ENCODE data around the gene OSBPL9.

OSBPL9 gene, protein sequence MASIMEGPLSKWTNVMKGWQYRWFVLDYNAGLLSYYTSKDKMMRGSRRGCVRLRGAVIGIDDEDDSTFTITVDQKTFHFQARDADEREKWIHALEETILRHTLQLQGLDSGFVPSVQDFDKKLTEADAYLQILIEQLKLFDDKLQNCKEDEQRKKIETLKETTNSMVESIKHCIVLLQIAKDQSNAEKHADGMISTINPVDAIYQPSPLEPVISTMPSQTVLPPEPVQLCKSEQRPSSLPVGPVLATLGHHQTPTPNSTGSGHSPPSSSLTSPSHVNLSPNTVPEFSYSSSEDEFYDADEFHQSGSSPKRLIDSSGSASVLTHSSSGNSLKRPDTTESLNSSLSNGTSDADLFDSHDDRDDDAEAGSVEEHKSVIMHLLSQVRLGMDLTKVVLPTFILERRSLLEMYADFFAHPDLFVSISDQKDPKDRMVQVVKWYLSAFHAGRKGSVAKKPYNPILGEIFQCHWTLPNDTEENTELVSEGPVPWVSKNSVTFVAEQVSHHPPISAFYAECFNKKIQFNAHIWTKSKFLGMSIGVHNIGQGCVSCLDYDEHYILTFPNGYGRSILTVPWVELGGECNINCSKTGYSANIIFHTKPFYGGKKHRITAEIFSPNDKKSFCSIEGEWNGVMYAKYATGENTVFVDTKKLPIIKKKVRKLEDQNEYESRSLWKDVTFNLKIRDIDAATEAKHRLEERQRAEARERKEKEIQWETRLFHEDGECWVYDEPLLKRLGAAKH

DNA sequence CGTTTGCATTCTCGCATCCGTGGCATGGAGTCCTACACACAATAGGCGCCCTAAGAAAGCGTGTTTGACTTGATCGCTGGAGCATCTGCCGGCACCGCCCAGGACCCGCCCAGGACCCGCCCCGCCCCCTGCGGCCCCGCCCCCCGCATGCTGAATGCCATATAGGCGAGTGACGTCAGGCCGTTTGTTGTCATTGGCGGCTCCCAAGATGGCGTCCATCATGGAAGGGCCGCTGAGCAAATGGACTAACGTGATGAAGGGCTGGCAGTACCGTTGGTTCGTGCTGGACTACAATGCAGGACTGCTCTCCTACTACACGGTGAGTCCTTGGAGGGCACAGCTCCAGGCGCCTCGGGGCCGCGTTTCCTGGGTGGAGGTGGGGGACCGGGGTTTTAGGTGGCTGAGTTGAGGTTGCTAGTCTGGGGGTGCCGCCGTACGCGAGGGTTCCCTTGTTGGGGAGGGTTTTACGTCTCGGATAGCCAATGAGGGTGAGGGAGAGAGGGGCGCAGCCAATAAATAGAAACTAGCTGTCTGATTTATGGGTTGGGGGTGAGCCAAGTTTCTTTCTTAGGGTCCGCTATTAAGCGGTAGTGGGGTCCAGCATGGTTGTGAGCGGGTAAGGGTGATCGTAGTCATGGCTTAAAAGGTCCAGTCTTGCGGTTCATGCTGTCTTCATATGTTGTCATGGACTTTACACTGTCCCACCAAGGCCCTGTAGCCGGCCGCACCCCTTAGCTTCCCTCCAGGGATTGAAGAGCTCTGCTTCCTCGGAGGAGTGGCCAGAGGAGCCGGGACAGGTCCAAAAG, at the start of gene OSBPL9:
TSS of gene OSBPL9 (plus strand) at position 190 of the 806 bp plus-strand sequence. CDS start at position 209, 19 bp downstream.
- DNase-seq: peak; percentile 88

DNA sequence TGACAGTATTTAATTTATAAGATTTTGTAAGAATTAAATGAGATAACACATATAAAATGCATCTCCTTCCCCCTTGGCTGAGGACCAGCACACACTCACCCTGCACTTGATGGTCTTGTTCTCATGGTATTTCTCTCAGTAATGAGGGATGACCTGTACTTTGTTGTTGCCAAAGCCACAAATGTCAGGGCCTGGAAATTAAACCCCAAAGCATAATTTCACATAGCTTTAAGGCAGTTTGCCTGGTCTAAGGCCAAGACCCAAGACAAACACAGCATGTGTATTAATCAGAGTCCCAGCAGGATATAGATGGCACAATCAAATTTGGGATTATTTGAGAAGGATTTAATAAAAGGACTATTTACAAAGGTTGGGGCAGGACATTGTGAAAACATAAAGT, 49.2 kb upstream of the OSBPL9 start:
- DNase-seq: no peak

DNA sequence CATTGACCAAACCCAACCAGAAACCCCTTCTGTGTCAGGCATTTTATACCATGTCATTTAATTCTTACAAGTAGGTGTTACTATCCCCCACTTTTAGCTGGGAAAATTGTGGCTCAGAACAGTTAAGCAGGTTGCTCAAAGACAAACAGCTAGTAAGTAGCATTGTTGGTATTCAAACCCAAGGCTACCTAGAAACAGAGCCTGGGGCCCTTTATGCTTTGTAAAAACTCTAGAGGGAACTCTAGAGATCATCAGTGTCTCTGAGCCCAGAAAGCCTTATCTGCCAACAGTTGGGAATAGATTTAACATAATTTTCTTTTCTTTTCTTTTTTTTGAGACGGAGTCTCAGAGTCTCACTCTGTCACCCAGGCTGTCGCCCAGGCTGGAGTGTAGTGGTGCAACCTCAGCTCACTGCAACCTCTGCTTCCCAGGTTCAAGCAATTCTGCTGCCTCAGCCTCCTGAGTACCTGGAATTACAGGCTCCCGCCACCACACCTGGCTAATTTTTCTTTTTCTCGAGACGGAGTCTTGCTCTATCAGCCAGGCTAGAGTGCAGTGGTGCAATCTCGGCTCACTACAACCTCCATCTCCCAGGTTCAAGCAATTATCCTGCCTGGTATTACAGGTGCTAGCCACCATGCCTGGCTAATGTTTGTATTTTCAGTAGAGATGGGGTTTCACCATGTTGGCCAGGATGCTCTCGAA, 48.5 kb upstream of the OSBPL9 start:
- no peak for DNase-seq

GRCh38 chr1:51569284-51570062, 47.4 kb upstream of the OSBPL9 start:
- DNase-seq: peak; percentile 60

- DNase-seq: no peak
These were observed 46.7 kb upstream of the OSBPL9 start for GRCh38 chr1:51570063-51570710.

DNA sequence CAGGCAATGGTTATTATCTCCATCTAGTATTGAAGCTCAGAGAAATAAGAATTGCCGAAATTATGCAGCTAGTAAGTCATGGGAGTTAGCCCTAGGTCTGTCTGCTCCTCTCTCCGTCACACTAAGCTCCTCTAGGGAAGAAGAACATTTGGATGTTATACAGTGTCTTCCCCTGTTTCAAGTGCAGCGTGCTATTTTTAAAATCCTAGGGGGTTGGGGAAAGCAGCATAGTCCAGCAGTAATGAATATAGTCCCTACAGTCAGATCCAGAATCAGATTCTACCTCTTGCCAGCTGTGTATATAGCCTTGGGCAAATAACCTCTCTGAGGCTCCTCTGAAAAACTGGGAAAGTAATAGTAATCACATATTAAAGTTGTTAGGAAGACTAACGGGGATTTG, 44.5 kb upstream of the OSBPL9 start:
- DNase-seq: no peak

DNA sequence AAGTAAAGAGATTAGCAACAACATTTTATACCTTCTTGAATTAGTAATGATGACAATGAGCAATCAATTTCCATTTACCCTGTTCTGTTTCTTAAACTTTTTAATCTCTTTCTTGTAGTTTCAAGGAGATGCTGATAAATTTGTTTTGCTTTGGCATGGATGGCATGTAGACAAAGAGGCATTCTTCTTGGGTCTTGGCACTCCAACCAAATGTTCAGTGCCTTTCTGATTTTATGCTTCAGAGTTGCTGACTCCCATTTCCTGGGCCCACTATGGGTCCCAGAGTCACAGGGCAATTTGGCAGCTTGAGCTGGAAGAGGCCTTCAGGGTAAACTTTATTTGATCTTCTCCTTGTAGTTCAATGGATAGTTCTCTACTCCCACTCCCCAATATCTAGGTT, 42.1 kb upstream of the OSBPL9 start:
- DNase-seq: no peak

- DNase-seq: no peak
These were observed 41.3 kb upstream of the OSBPL9 start for GRCh38 chr1:51575406-51576084.

- DNase-seq: no peak
These were observed 40.8 kb upstream of the OSBPL9 start for GRCh38 chr1:51576085-51576444.

DNA sequence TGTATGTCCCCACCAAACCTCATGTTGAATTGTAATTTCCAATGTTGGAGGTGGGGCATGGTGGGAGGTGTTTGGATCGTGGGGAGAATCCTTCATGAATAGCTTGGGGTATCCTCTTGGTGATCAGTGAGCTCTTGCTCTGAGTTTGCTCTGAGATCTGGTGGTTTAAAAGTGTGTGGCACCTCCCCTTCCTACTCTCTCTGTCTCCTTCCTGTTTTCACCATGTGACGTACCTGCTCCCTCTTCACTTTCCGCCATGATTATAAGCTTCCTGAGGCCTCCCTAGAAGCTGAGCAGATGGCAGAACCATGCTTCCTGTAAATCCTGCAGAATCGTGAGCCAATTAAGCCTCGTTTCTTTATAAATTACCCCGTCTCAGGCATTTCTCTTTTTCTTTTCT, 40.0 kb upstream of the OSBPL9 start:
- DNase-seq: no peak

- no peak for DNase-seq
These were observed 38.3 kb upstream of the OSBPL9 start for GRCh38 chr1:51578383-51579109.

DNA sequence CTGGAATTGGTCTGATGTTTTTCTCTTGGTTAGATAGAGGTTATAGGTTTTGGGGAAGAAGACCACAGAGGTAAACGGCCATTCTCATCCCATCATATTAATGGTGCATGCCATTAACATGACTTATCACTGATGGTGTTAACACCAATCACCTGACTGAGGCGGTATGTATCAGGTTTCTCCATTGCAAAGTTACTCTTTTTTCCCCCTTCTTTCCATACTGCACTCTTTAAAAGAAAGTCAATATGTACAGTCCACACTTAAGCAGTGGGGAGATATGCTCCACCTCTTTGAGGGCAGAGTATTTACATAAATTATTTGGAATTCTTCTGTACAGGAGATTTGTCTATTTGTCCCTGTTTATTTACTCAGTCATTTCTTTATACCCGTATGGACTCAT, 35.7 kb upstream of the OSBPL9 start:
- DNase-seq: no peak

- DNase-seq: no peak
These were observed 33.4 kb upstream of the OSBPL9 start for GRCh38 chr1:51583532-51583931.

GRCh38 chr1:51584021-51584420, 32.9 kb upstream of the OSBPL9 start:
- DNase-seq: no peak

GRCh38 chr1:51592711-51593110, 24.2 kb upstream of the OSBPL9 start:
- no peak for DNase-seq

DNA sequence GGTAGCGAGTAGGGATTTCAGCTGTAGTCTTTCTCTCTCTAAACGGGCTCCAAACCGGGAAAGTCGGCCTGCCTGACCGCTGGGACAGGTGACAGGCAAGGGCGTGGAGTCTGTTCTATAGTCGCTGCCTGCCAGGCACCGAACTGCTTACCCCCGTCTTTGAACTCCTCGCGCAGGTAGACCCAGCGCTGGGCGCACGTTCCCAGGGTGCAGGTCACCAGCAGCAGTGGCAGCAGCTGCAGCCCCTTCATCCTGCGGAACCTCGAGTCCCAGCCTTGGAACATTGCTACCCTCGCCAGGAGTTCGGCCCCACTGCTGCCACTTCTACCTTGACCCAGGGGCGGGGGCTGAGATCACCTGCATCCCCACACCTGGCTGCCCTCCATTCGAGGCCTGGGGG, 22.2 kb upstream of the OSBPL9 start:
- no peak for DNase-seq

GRCh38 chr1:51600529-51600928, 16.4 kb upstream of the OSBPL9 start:
- DNase-seq: no peak

GRCh38 chr1:51600965-51601364, 15.9 kb upstream of the OSBPL9 start:
- DNase-seq: no peak

GRCh38 chr1:51605961-51606723, 10.8 kb upstream of the OSBPL9 start:
- no peak for DNase-seq

Measured in stimulated activated CD4-positive, alpha-beta T cell treated with anti-CD3 and anti-CD28 coated beads, Interleukin-4, amount 100 ng/mL, for 24 hours (primary cell).